Panc1 (cell line): ENCODE data around the gene SLC49A4.

Source experiments
- TF ChIP-seq, protein P1 (sequence below): fragments of 450-650 bp; IDR thresholded peaks from 2 replicates; pipeline ENCODE4 v1.5.1; 2017; ENCODE audit warnings: mild to moderate bottlenecking
- TF ChIP-seq, protein P2 (sequence below), 2 experiments: IDR thresholded peaks; 2 replicates each; pipeline ENCODE4 v1.6.1; 2011 to 2012; ENCODE audit warnings: low read depth in 2 of 2, control low read depth in 1 of 2, low read length in 1 of 2, mild to moderate bottlenecking in 1 of 2, moderate library complexity in 1 of 2; ENCODE audit not compliant: insufficient read depth in 1 of 2

DNA sequence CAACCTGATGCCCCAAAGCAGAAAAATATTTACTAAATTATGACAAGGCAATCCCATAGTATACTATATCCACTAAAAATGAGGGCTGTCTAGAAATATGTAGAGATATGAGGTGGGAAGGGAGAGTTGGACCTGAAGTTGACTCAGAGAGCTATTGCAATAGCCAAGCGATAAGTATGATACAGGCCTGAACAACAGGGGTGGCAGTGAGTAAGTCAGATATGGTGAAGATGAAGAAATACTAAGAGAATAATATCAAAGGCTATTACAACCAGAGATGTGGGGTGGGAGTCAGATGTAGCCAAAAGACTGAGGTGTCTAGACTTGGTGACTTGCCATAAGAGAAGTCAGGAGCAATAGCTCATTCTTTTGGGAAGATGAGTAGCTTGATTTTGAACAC, 10.4 kb upstream of the SLC49A4 start:
- TF ChIP-seq, protein P1, sequence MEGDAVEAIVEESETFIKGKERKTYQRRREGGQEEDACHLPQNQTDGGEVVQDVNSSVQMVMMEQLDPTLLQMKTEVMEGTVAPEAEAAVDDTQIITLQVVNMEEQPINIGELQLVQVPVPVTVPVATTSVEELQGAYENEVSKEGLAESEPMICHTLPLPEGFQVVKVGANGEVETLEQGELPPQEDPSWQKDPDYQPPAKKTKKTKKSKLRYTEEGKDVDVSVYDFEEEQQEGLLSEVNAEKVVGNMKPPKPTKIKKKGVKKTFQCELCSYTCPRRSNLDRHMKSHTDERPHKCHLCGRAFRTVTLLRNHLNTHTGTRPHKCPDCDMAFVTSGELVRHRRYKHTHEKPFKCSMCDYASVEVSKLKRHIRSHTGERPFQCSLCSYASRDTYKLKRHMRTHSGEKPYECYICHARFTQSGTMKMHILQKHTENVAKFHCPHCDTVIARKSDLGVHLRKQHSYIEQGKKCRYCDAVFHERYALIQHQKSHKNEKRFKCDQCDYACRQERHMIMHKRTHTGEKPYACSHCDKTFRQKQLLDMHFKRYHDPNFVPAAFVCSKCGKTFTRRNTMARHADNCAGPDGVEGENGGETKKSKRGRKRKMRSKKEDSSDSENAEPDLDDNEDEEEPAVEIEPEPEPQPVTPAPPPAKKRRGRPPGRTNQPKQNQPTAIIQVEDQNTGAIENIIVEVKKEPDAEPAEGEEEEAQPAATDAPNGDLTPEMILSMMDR, result no peak
- TF ChIP-seq, protein P2, sequence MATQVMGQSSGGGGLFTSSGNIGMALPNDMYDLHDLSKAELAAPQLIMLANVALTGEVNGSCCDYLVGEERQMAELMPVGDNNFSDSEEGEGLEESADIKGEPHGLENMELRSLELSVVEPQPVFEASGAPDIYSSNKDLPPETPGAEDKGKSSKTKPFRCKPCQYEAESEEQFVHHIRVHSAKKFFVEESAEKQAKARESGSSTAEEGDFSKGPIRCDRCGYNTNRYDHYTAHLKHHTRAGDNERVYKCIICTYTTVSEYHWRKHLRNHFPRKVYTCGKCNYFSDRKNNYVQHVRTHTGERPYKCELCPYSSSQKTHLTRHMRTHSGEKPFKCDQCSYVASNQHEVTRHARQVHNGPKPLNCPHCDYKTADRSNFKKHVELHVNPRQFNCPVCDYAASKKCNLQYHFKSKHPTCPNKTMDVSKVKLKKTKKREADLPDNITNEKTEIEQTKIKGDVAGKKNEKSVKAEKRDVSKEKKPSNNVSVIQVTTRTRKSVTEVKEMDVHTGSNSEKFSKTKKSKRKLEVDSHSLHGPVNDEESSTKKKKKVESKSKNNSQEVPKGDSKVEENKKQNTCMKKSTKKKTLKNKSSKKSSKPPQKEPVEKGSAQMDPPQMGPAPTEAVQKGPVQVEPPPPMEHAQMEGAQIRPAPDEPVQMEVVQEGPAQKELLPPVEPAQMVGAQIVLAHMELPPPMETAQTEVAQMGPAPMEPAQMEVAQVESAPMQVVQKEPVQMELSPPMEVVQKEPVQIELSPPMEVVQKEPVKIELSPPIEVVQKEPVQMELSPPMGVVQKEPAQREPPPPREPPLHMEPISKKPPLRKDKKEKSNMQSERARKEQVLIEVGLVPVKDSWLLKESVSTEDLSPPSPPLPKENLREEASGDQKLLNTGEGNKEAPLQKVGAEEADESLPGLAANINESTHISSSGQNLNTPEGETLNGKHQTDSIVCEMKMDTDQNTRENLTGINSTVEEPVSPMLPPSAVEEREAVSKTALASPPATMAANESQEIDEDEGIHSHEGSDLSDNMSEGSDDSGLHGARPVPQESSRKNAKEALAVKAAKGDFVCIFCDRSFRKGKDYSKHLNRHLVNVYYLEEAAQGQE (IDR thresholded peaks at IDR 0.05; ENCODE audit: insufficient read depth in 1 of 2, low read depth in 2 of 2, low read length in 1 of 2), result no peak
